Pons (tissue), 1 donor: ENCODE measurements around the gene OAS3.

Source experiments
- DNase-seq: peaks from one replicate; pipeline ENCODE4 v3.0.0-alpha.2; 2016; ENCODE audit warnings: low spot score

Gene OAS3

DNA sequence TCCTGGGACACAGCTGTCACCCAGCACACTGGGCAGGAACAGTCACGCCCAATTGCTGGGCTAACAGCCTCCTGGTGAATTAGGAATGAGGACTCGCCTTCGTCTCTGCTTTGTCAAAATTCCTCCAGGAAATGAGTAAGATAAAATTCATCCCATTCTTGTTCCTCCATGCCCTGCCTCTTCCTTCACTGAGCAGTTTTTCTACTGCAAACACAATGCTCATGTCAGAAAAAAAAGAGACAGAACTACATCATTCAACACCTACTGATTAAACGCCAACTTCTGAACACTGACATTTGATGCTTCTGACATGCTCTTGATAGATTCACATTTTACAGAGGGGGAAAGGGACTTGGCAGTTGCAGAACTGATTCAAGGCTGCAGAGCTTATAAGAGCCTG, 80.8 kb downstream of the OAS3 start:
- DNase-seq: no peak

DNA sequence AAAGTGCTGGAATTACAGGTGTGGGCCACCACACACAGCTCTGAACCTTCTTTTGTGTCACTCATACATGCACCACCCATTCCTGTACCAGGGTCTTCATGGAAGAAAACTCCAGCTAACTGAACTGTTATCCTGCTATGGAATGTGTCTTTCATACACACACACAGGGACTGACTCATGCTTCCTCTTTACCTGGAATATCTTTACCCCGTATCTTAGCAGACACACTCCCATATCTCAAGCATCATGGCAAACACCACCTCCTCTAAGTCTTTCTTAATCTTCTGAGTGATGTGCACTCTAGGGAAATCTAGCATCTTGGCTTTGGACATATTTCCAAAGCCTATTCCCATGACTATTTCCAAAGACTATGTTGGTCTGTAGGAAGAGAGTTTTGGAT, 83.2 kb downstream of the OAS3 start:
- no peak for DNase-seq
